BJ (cell line): ENCODE data around the gene PLA2R1. TPM values are rescaled to one million over a fixed set of nuclear protein-coding genes. Genes with fewer than 3 reads are reported as not detected.

Experiments used
- CTCF ChIA-PET: fragments of 350-600 bp; formaldehyde crosslinking; extraction: SDS; loops from one replicate; lab custom pipeline; 2021; ENCODE audit warnings: antibody characterized with exemption, inconsistent platforms; lab: Yijun Ruan, JAX
- POLR2A ChIA-PET: fragments of 300-600 bp; sonication (Branson Sonifier 250); formaldehyde crosslinking; extraction: SDS; loops from one replicate; lab custom pipeline; 2021; ENCODE audit warnings: antibody characterized with exemption; lab: Charles Lee
- DNase-seq: peaks from one replicate; pipeline ENCODE4 v3.0.0-alpha.2; 2011; ENCODE audit warnings: low read depth
- H3K27me3 ChIP-seq: 2 replicates; pipeline ENCODE4 v1.6.0; 2011; ENCODE audit warnings: low read length; ENCODE audit not compliant: control insufficient read depth, insufficient read depth
- H3K36me3 ChIP-seq: 2 replicates; pipeline ENCODE4 v1.5.1; 2011; ENCODE audit warnings: low read length; ENCODE audit not compliant: control insufficient read depth, insufficient read depth
- H3K4me3 ChIP-seq: 2 replicates; pipeline ENCODE4 v1.5.1; 2011; ENCODE audit warnings: low read depth, mild to moderate bottlenecking, control low read depth, low read length
- polyA plus RNA-seq: library from polyadenylated mRNA; depleted of rRNA; stranded (reverse); fragments of >200 nt; gene quantifications from 2 replicates; pipeline ENCODE4 v1.2.3, GENCODE V29; 2011
- TF ChIP-seq, protein P1 (sequence below): IDR thresholded peaks from 2 replicates; pipeline ENCODE4 v1.5.1; 2011; ENCODE audit warnings: low read depth, mild to moderate bottlenecking, control low read depth, inconsistent platforms, low read length, moderate library complexity; ENCODE audit not compliant: insufficient read depth

PLA2R1 gene
- polyA plus RNA-seq, 1 experiment: 9.5 TPM

DNA sequence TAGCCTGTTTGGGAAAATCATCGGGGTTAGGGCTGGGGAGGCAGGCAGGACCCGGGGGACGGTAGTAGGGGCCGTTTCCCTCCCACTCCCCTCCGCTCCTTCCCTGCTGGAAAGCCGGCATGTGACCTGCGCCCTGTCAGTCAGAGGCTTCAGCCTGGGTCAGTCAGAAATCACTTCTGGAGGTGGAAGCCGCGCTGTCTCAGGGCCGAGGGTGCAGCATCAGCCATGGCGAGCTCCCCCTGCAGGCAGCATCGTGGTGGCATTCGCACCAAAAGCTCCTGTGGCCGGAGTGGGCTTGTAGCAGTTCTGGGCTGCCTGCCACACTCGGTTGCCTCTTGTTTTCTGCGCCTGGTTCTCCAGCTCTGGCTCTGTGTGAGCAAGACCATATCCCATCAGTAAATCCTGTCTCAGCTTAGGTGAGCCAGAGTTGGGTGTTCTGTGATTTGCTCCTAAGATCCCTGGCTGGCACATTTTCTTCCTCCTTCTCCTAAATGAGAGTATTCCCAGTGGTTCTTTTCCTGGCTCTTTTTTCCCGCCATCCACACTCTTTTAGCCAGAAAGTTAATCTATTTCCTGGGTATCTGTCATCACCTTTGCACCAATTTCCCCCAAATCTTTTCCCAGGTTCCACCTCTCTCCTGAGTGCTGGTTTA is 140.5 kb downstream of the PLA2R1 start:
- no peak overlapping the region for H3K4me3 ChIP-seq
- ChIA-PET CTCF (interaction anchor here (0.9 to 1.9 kb wide), 4 partner anchors 9 to 28 kb away, joined by 4 to 5 read pairs (median 4); no protein-coding TSS in a partner anchor), POLR2A (no interaction called here)
- H3K27me3 ChIP-seq: peaks cover 2% of the 10 kb centered on the region
- TF ChIP-seq, protein P1, sequence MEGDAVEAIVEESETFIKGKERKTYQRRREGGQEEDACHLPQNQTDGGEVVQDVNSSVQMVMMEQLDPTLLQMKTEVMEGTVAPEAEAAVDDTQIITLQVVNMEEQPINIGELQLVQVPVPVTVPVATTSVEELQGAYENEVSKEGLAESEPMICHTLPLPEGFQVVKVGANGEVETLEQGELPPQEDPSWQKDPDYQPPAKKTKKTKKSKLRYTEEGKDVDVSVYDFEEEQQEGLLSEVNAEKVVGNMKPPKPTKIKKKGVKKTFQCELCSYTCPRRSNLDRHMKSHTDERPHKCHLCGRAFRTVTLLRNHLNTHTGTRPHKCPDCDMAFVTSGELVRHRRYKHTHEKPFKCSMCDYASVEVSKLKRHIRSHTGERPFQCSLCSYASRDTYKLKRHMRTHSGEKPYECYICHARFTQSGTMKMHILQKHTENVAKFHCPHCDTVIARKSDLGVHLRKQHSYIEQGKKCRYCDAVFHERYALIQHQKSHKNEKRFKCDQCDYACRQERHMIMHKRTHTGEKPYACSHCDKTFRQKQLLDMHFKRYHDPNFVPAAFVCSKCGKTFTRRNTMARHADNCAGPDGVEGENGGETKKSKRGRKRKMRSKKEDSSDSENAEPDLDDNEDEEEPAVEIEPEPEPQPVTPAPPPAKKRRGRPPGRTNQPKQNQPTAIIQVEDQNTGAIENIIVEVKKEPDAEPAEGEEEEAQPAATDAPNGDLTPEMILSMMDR: peak; percentile 81
- H3K36me3 ChIP-seq: no peaks in the 10 kb centered on the region
- DNase-seq: no peak

DNA sequence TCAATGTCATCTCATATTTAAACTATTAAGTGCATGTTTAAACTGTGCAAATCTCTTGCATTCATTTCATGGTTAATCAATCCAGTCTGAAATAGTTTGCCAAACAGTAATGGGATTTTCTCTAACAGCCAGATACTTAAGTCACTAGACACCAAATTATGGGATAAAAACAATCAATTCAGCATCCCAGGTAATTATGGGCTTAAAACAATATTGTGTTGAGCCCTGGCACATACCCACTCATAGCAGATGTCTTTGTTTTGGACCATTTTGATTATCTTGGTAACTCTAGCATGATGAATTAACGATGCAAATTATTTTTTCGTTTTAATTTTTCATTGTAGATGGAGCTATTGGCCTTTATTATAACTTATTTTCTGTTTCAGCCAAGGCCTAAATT is 145.9 kb downstream of the PLA2R1 start:
- no peaks in the 10 kb centered on the region; the same call in none of the 2 replicates for H3K27me3 ChIP-seq
- ChIA-PET POLR2A (no interaction called here), CTCF (no interaction called here)
- H3K36me3 ChIP-seq: no peaks in the 10 kb centered on the region
- TF ChIP-seq, protein P1: no peak
- H3K4me3 ChIP-seq: no peak overlapping the region
- no peak for DNase-seq

DNA sequence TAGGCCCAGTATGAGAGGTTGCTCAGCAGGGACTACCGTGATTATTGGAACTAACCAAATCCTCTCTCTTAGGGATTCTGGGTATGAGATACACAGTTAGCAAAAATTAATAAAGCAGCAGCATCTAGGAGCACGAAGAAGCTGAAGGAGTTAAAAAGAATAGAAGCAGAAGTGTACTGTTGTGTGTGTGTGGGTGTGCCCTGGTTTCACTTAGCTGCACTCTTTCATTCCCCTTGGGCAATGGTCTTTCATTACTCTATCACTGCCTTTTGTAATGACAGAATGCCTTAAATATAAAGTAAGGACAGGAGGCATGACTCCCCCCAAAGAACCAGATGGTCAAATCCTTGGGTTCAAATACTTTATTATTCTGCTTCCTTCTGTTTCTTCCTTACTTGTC is 148.5 kb downstream of the PLA2R1 start:
- ChIA-PET CTCF (no interaction called here), POLR2A (no interaction called here)
- Histone ChIP-seq H3K4me3 (no peak overlapping the region), H3K27me3 (no peaks in the 10 kb centered on the region; the same call in 1 of the 2 replicates), H3K36me3 (no peaks in the 10 kb centered on the region)
- TF ChIP-seq, protein P1: no peak
- no peak for DNase-seq

DNA sequence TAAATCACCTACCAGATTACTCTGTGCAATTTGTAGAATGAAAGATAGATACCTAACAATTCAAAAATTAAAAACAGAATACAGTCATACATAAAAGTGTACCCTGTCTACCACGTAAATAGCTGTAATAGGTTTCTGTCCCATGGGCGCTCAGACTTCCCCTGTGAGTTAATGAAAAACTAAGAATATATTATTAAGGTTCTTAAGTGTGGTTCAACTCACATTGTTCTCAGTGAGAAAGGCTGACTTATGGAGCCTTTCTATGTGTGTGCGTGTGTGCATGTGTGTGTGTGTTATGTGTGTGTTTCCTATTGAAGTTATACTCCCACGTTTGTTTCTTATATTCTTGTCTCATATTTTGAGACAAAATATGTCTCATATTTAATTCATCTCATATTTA is 149.8 kb downstream of the PLA2R1 start:
- Histone ChIP-seq H3K27me3 (peaks cover 1% of the 10 kb centered on the region), H3K4me3 (no peak overlapping the region), H3K36me3 (no peaks in the 10 kb centered on the region)
- DNase-seq: no peak
- TF ChIP-seq, protein P1: no peak
- ChIA-PET POLR2A (no interaction called here), CTCF (interaction anchor here (0.6 kb wide), 1 partner anchor 155 kb away, joined by 3 read pairs; no protein-coding TSS in a partner anchor)

DNA sequence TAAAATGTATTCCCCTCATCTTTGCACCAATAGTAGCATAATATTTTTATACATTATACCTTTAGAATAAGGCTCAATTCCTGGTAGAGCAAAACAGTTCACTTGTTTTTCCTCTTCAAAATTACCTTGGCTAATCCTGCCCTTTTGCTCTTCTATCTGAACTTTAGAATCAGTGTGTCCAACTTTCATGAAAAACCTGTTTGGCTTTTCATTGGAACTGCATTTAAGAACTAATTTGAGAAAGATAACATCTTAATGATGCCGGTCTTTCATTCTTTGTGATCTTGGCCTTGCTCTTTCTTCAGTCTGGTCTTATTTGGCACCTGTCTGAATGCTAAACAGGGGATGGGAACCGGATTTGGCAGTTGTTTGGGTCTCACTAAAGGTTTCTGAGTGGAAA is 151.5 kb downstream of the PLA2R1 start:
- CTCF ChIA-PET: no interaction called here
- peaks cover 3% of the 10 kb centered on the region for H3K27me3 ChIP-seq
- no peak overlapping the region for H3K4me3 ChIP-seq

More for the DNA sequence above, 151.5 kb downstream of the PLA2R1 start:
- no peak for DNase-seq
- TF ChIP-seq, protein P1: no peak
- no peaks in the 10 kb centered on the region for H3K36me3 ChIP-seq
- POLR2A ChIA-PET: no interaction called here
